A549 (cell line): ENCODE measurements around the gene LDLRAP1. TPM values are rescaled to one million over a fixed set of nuclear protein-coding genes. Genes with fewer than 3 reads are reported as not detected.
"Not testable (repeated sequence)": the region's sequence is repeated elsewhere in the genome, so short reads cannot be mapped to it uniquely, and the experiment has no call there.

Experiments
- ATAC-seq, 2 experiments: fragments of 200-7000 bp in 1 of 2; fragments of >200 bp in 1 of 2; cut with Nextera tagmentation in 1 of 2; cut with Tn5 transposase in 1 of 2; 3 replicates each; pipeline versions ENCODE4 v1.8.0 to v1.9.1; 2018 to 2020; ENCODE audit warnings: mild to moderate bottlenecking in 1 of 2, moderate library complexity in 1 of 2
- CTCF ChIA-PET: fragments of 300-600 bp; sonication (Branson Sonifier 250); formaldehyde crosslinking; extraction: SDS; loops from one replicate; lab custom pipeline; 2021; ENCODE audit warnings: antibody characterized with exemption, inconsistent platforms; lab: Yijun Ruan, JAX
- POLR2A ChIA-PET: fragments of 350-600 bp; formaldehyde crosslinking; extraction: SDS; loops from one replicate; lab custom pipeline; 2021; ENCODE audit warnings: antibody characterized with exemption, inconsistent platforms; lab: Yijun Ruan, JAX
- DNase-seq, 2 experiments: peaks; one replicate each; pipeline versions ENCODE4 v3.0.0 to v3.0.0-alpha.2; 2011 to 2016; ENCODE audit warnings: low read depth in 1 of 2, low spot score in 1 of 2
- FAIRE-seq: peaks from 2 replicates; lab custom pipeline; 2011; peaks lifted over from hg19 to GRCh38; lab: Jason Lieb, UNC
- H3K27ac ChIP-seq, 2 experiments: fragments of >200 bp; sonication (Bioruptor Twin); formaldehyde crosslinking; 3 replicates each; pipeline ENCODE4 v1.5.1; 2016 to 2017
- H3K4me1 ChIP-seq: fragments of >200 bp; sonication (Bioruptor Twin); formaldehyde crosslinking; 3 replicates; pipeline ENCODE4 v1.6.1; 2016
- H3K4me2 ChIP-seq: fragments of >200 bp; sonication (Bioruptor Twin); formaldehyde crosslinking; 3 replicates; pipeline ENCODE4 v1.6.1; 2016
- H3K4me3 ChIP-seq: fragments of >200 bp; sonication (Bioruptor Twin); formaldehyde crosslinking; 3 replicates; pipeline ENCODE4 v1.5.1; 2016
- H3K9me3 ChIP-seq: fragments of >200 bp; sonication (Bioruptor Twin); formaldehyde crosslinking; 3 replicates; pipeline ENCODE4 v1.6.1; 2016
- CBX8 ChIP-seq: fragments of 200-600 bp; sonication (generic); IDR thresholded peaks from 2 replicates; pipeline ENCODE4 v1.6.1; 2016
- CEBPB ChIP-seq, 2 experiments: fragments of >200 bp in 1 of 2; sonication (Bioruptor Twin) in 1 of 2; formaldehyde crosslinking in 1 of 2; IDR thresholded peaks; 2 replicates each; pipeline ENCODE4 v1.6.1; 2012 to 2016
- EHF ChIP-seq: fragments of 250-450 bp; sonication (Bioruptor Pico); IDR thresholded peaks from 2 replicates; pipeline ENCODE4 v1.5.0; 2020; ENCODE audit warnings: mild to moderate bottlenecking
- EP300 ChIP-seq, 2 experiments: fragments of >200 bp; sonication (Bioruptor Twin); formaldehyde crosslinking; IDR thresholded peaks; 2 replicates in 1 of 2; 3 replicates in 1 of 2; pipeline ENCODE4 v1.6.1; 2016 to 2017
- FOXS1 ChIP-seq: fragments of 250-450 bp; sonication (Bioruptor Pico); IDR thresholded peaks from 2 replicates; pipeline ENCODE4 v1.5.0; 2020; ENCODE audit warnings: mild to moderate bottlenecking, moderate library complexity
- GATA3 ChIP-seq: IDR thresholded peaks from 2 replicates; pipeline ENCODE4 v1.6.1; 2012; ENCODE audit warnings: borderline replicate concordance
- HOXA7 ChIP-seq: fragments of 250-450 bp; sonication (Bioruptor Pico); IDR thresholded peaks from 2 replicates; pipeline ENCODE4 v1.5.0; 2020; ENCODE audit warnings: mild to moderate bottlenecking, moderate library complexity
- MAFK ChIP-seq: fragments of 450-650 bp; IDR thresholded peaks from 2 replicates; pipeline ENCODE4 v1.6.1; 2014; ENCODE audit not compliant: partially characterized antibody
- NFE2L2 ChIP-seq: fragments of 150-350 bp; conservative IDR thresholded peaks from 2 replicates; pipeline ENCODE4 v1.6.1; 2014; ENCODE audit warnings: low read length
- NR3C1 ChIP-seq: fragments of >200 bp; sonication (Bioruptor Twin); formaldehyde crosslinking; IDR thresholded peaks from 3 replicates; pipeline ENCODE4 v1.6.1; 2017
- RAD21 ChIP-seq, 2 experiments: fragments of >200 bp in 1 of 2; sonication (Bioruptor Twin) in 1 of 2; formaldehyde crosslinking in 1 of 2; IDR thresholded peaks in 1 of 2; conservative IDR thresholded peaks in 1 of 2; 2 replicates in 1 of 2; 3 replicates in 1 of 2; pipeline ENCODE4 v1.6.1; 2012 to 2018; ENCODE audit warnings: inconsistent platforms in 1 of 2
- RCOR1 ChIP-seq: fragments of 150-350 bp; IDR thresholded peaks from 2 replicates; pipeline ENCODE4 v1.6.1; 2014; ENCODE audit warnings: antibody characterized with exemption, low read length, low read depth
- RFX5 ChIP-seq: fragments of 450-650 bp; IDR thresholded peaks from 2 replicates; pipeline ENCODE4 v1.7.1; 2014; ENCODE audit warnings: antibody characterized with exemption, mild to moderate bottlenecking, moderate library complexity
- SREBF2 ChIP-seq: fragments of 450-650 bp; IDR thresholded peaks from 2 replicates; pipeline ENCODE4 v1.6.1; 2014; ENCODE audit warnings: mild to moderate bottlenecking, moderate library complexity
- TP53 ChIP-seq: fragments of 250-450 bp; sonication (Bioruptor Pico); IDR thresholded peaks from 2 replicates; pipeline ENCODE4 v1.5.0; 2021; ENCODE audit warnings: mild to moderate bottlenecking, moderate library complexity
- ZNF302 ChIP-seq: fragments of 250-450 bp; sonication (Bioruptor Pico); IDR thresholded peaks from 2 replicates; pipeline ENCODE4 v1.9.0; 2021; ENCODE audit warnings: inconsistent platforms, mild to moderate bottlenecking, moderate library complexity
- WGBS: methylation state at CpG from one replicate; pipeline ENCODE4 v1.1.6; 2017; ENCODE audit errors: missing lambda C conversion rate; 5-methylcytosine and 5-hydroxymethylcytosine counted together
- polyA plus RNA-seq, 4 experiments: library from polyadenylated mRNA; depleted of rRNA in 3 of 4; stranded (reverse); fragments of >200 nt; fragmentation: RNase III in 1 of 4; extraction: RNeasy Plus Mini Kit Qiagen cat#74134 plus additional on column Dnase treatment in 1 of 4; gene quantifications; 2 replicates in 3 of 4; 3 replicates in 1 of 4; pipeline ENCODE4 v1.2.3, GENCODE V29; 2011 to 2017
- TF ChIP-seq, protein P1 (sequence below): IDR thresholded peaks from 2 replicates; pipeline ENCODE4 v1.6.1; 2012
- TF ChIP-seq, protein P2 (sequence below): fragments of >200 bp; sonication (Bioruptor Twin); formaldehyde crosslinking; IDR thresholded peaks from 2 replicates; pipeline ENCODE4 v1.6.1; 2016
- TF ChIP-seq, protein P3 (sequence below): fragments of 450-650 bp; IDR thresholded peaks from 2 replicates; pipeline ENCODE4 v1.6.1; 2014; ENCODE audit warnings: antibody characterized with exemption
- TF ChIP-seq, protein P4 (sequence below): IDR thresholded peaks from 2 replicates; pipeline ENCODE4 v1.6.1; 2012
- TF ChIP-seq, protein P5 (sequence below): fragments of >200 bp; sonication (Bioruptor Twin); formaldehyde crosslinking; IDR thresholded peaks from 3 replicates; pipeline ENCODE4 v1.6.1; 2016

LDLRAP1 gene
- polyA plus RNA-seq, 2 of the 4 experiments (the other 2 are of a cell fraction), result 7.9 to 10.1 TPM

DNA sequence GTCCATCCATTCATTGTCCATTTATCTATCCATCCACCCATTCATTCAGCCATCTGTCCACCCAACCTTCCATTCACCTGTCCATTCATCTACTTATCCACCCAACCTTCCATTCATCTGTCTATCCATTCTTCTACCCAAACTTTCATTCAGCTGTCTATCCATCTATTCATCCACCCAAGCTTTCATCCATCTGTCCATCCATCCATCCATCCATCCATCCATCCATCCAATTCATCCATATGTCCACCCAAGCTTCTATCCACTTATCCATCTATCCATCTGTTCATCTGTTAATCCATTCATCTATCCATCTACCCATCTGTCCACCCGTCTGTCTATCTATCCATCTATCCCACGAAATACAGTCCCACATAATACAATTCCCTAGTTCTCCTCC, 51.6 kb downstream of the LDLRAP1 start:
- ChIA-PET POLR2A (no interaction called here), CTCF (interaction anchor here (1.2 kb wide), 1 partner anchor 22 kb away, joined by 3 read pairs; no protein-coding TSS in a partner anchor)
- DNase-seq, result no peak
- H3K4me2 ChIP-seq, result no peak overlapping the region
- 17% methylated on average over 2 of the region's 2 CpGs for WGBS
- ATAC-seq, result no peak
- no peak for TF ChIP-seq GATA3
- TF ChIP-seq, protein P1, sequence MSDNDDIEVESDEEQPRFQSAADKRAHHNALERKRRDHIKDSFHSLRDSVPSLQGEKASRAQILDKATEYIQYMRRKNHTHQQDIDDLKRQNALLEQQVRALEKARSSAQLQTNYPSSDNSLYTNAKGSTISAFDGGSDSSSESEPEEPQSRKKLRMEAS, result no peak
- no peak for TF ChIP-seq EP300 (IDR thresholded peaks at IDR 0.05)
- TF ChIP-seq RAD21 (conservative IDR thresholded peaks at IDR 0.05 in 1 of 2, IDR thresholded peaks at IDR 0.05 in 1 of 2), result no peak
- no peak for TF ChIP-seq ZNF302 (CRISPR knock-in tag)
- TF ChIP-seq NFE2L2, result no peak
- TF ChIP-seq, protein P2, sequence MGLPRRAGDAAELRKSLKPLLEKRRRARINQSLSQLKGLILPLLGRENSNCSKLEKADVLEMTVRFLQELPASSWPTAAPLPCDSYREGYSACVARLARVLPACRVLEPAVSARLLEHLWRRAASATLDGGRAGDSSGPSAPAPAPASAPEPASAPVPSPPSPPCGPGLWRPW, result no peak
- no peak for TF ChIP-seq CBX8
- no peak for TF ChIP-seq RCOR1
- TF ChIP-seq HOXA7 (CRISPR knock-in tag), result no peak
- no peak for TF ChIP-seq MAFK
- TF ChIP-seq FOXS1 (CRISPR knock-in tag), result no peak
- TF ChIP-seq, protein P3, sequence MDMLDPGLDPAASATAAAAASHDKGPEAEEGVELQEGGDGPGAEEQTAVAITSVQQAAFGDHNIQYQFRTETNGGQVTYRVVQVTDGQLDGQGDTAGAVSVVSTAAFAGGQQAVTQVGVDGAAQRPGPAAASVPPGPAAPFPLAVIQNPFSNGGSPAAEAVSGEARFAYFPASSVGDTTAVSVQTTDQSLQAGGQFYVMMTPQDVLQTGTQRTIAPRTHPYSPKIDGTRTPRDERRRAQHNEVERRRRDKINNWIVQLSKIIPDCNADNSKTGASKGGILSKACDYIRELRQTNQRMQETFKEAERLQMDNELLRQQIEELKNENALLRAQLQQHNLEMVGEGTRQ, result no peak
- TF ChIP-seq SREBF2, result no peak
- no peak for TF ChIP-seq CEBPB (IDR thresholded peaks at IDR 0.05)
- TF ChIP-seq, protein P4, sequence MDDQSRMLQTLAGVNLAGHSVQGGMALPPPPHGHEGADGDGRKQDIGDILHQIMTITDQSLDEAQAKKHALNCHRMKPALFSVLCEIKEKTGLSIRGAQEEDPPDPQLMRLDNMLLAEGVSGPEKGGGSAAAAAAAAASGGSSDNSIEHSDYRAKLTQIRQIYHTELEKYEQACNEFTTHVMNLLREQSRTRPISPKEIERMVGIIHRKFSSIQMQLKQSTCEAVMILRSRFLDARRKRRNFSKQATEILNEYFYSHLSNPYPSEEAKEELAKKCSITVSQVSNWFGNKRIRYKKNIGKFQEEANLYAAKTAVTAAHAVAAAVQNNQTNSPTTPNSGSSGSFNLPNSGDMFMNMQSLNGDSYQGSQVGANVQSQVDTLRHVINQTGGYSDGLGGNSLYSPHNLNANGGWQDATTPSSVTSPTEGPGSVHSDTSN, result no peak
- TF ChIP-seq EHF (CRISPR knock-in tag), result no peak
- TF ChIP-seq, all 56 proteins: peak for 0
- no peaks in the 10 kb centered on the region for H3K4me1 ChIP-seq
- no peak for FAIRE-seq
- no peak overlapping the region for H3K4me3 ChIP-seq
- no peaks in the 10 kb centered on the region for H3K9me3 ChIP-seq
- H3K27ac ChIP-seq, result no peak overlapping the region

DNA sequence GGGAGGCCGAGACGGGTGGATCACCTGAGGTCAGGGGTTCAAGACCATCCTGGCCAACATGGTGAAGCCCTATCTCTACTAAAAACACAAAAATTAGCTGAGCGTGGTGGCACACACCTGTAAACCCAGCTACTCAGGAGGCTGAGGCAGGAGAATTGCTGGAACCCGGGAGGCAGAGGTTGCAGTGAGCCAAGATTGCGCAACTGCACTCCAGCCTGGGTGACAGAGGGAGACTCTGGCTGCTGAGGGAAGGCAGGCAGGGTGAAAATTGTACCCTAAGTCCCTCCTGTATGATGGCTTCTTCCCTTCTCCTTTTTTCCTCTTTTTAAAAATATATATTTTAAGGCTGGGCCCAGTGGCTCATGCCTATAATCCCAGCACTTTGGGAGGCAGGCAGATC, 53.2 kb downstream of the LDLRAP1 start:
- H3K4me1 ChIP-seq, POLR2A ChIA-PET, FAIRE-seq, H3K9me3 ChIP-seq, DNase-seq, H3K4me2 ChIP-seq, H3K27ac ChIP-seq, H3K4me3 ChIP-seq, ATAC-seq: not testable (repeated sequence)
- CTCF ChIA-PET, result interaction anchor here (1.6 kb wide), 1 partner anchor 77 kb away, joined by 3 read pairs; no protein-coding TSS in a partner anchor
- 67% methylated on average over 4 of the region's 5 CpGs for WGBS
- peak; percentile 49 to 67; a peak in 3 of 4 replicates for TF ChIP-seq CEBPB (IDR thresholded peaks at IDR 0.05)

DNA sequence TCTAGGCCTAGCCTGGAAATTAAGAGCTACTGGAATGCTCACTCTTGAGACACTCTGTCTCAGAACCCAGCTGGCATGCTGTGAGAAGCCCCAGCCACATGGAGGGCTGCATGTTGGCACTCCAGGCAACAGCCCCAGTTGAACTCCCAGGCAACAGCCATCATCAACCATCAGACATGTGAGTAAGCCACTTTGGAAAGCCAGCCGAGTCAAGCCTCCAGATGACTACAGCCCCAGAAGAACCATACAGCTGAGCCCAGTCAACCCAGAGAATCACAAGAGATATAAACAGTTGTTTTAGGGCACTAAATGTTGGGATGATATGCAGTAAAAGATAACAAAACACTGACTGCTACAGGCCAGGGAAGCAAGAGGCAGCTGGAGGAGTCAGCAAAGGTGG, 55.5 kb downstream of the LDLRAP1 start:
- ChIA-PET POLR2A (no interaction called here), CTCF (interaction anchor here (0.6 to 2.2 kb wide), 2 partner anchors 10 to 130 kb away, joined by 4 to 13 read pairs; no protein-coding TSS in a partner anchor)
- DNase-seq, result no peak
- Histone ChIP-seq H3K4me1 (no peaks in the 10 kb centered on the region), H3K4me2 (no peak overlapping the region), H3K4me3 (no peak overlapping the region), H3K27ac (no peak overlapping the region), H3K9me3 (no peaks in the 10 kb centered on the region)
- no peak for FAIRE-seq
- TF ChIP-seq EHF (CRISPR knock-in tag) (no peak), GATA3 (no peak), TP53 (CRISPR knock-in tag) (no peak), NR3C1 (no peak), CEBPB (IDR thresholded peaks at IDR 0.05) (no peak), RFX5 (no peak), EP300 (IDR thresholded peaks at IDR 0.05) (no peak), RCOR1 (no peak)
- TF ChIP-seq, protein P5, sequence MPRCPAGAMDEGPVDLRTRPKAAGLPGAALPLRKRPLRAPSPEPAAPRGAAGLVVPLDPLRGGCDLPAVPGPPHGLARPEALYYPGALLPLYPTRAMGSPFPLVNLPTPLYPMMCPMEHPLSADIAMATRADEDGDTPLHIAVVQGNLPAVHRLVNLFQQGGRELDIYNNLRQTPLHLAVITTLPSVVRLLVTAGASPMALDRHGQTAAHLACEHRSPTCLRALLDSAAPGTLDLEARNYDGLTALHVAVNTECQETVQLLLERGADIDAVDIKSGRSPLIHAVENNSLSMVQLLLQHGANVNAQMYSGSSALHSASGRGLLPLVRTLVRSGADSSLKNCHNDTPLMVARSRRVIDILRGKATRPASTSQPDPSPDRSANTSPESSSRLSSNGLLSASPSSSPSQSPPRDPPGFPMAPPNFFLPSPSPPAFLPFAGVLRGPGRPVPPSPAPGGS, result no peak
- no peak for ATAC-seq
- 100% methylated on average over 1 of the region's 1 CpG for WGBS
